Stomach (tissue), 9 donors: Measurements from ENCODE around the gene PHACTR3. TPM values are rescaled to one million over a fixed set of nuclear protein-coding genes. Genes with fewer than 3 reads are reported as not detected.

Experiments used
- DNase-seq, 2 donors: peaks; one replicate each; pipeline versions ENCODE4 v3.0.0 to v3.0.0-alpha.2; 2013 to 2019
- H3K27ac ChIP-seq, 5 donors: fragments of 200-600 bp in 4 of 5; sonication (generic) in 4 of 5; one replicate each; pipeline ENCODE4 v1.5.1; 2013 to 2019; ENCODE audit warnings: mild to moderate bottlenecking in 1 of 5, moderate library complexity in 1 of 5
- H3K27me3 ChIP-seq, 3 donors: fragments of 200-600 bp; sonication (generic); one replicate each; pipeline ENCODE4 v1.5.1; 2017 to 2019; ENCODE audit warnings: mixed run types in 1 of 3
- H3K36me3 ChIP-seq, 4 donors: fragments of 200-600 bp; sonication (generic); 1 replicate in 3 of 4; 2 replicates in 1 of 4; pipeline ENCODE4 v1.5.1; 2016 to 2019
- H3K4me1 ChIP-seq, 4 donors: fragments of 200-600 bp; sonication (generic); one replicate each; pipeline ENCODE4 v1.5.1; 2016 to 2019
- H3K4me3 ChIP-seq, 4 donors: fragments of 200-600 bp; sonication (generic) in 3 of 4; one replicate each; pipeline ENCODE4 v1.5.1; 2016 to 2019; ENCODE audit warnings: mild to moderate bottlenecking in 1 of 4
- H3K9me3 ChIP-seq, 4 donors: fragments of 200-600 bp; sonication (generic); one replicate each; pipeline ENCODE4 v1.5.1; 2016 to 2019
- EP300 ChIP-seq: sonication (generic); formaldehyde crosslinking; IDR thresholded peaks from one replicate; pipeline ENCODE4 v1.6.1; 2017; ENCODE audit warnings: antibody characterized with exemption
- POLR2A ChIP-seq, 4 donors: fragments of 450-650 bp; IDR thresholded peaks; one replicate each; pipeline ENCODE4 v1.6.1; 2016; ENCODE audit warnings: antibody characterized with exemption in 4 of 4, control low read depth in 2 of 4, mild to moderate bottlenecking in 1 of 4, moderate library complexity in 1 of 4
- POLR2AphosphoS5 ChIP-seq, 3 donors: sonication (generic); formaldehyde crosslinking; IDR thresholded peaks; one replicate each; pipeline ENCODE4 v1.6.1; 2016; ENCODE audit warnings: antibody characterized with exemption in 3 of 3
- WGBS, 5 donors: extraction: QIAGEN DNeasy Blood & Tissue Kit in 3 of 5; methylation state at CpG; one replicate each; pipeline versions ENCODE4 v1.1.5 to v1.1.7; 2013 to 2018; 5-methylcytosine and 5-hydroxymethylcytosine counted together
- intact Hi-C: fragments of 100-400 bp; cut with DNase I; formaldehyde crosslinking; loops from one replicate; pipeline ENCODE4 v1.15.1; 2023; ENCODE audit warnings: low total_unique reads
- polyA plus RNA-seq, 3 donors: library from polyadenylated mRNA; stranded (reverse); fragments of 200-250 nt; gene quantifications; one replicate each; pipeline ENCODE4 v1.2.3, GENCODE V29; 2013
- total RNA-seq, 5 donors: library from RNA; depleted of rRNA; stranded (reverse); fragments of >200 nt; gene quantifications; one replicate each; pipeline versions ENCODE4 v1.1.0 to v1.2.3, GENCODE V29; 2014 to 2016
- TF ChIP-seq, protein P1 (sequence below), 7 experiments: fragments of 450-650 bp in 4 of 7; fragments of 200-600 bp in 3 of 7; sonication (generic) in 3 of 7; IDR thresholded peaks; one replicate each; pipeline ENCODE4 v1.5.1; 2016 to 2019; ENCODE audit warnings: antibody characterized with exemption in 7 of 7, control low read depth in 2 of 7, mild to moderate bottlenecking in 1 of 7
- donor health status: healthy with polysubstance abuse.
- donor health status: Bipolar disorder and iron deficiency.
- donor health status: healthy.

The PHACTR3 gene
- total and polyA plus RNA-seq, 8 donors, result 0.55 to 3.7 (median 3.2) TPM; not detected in 3

DNA sequence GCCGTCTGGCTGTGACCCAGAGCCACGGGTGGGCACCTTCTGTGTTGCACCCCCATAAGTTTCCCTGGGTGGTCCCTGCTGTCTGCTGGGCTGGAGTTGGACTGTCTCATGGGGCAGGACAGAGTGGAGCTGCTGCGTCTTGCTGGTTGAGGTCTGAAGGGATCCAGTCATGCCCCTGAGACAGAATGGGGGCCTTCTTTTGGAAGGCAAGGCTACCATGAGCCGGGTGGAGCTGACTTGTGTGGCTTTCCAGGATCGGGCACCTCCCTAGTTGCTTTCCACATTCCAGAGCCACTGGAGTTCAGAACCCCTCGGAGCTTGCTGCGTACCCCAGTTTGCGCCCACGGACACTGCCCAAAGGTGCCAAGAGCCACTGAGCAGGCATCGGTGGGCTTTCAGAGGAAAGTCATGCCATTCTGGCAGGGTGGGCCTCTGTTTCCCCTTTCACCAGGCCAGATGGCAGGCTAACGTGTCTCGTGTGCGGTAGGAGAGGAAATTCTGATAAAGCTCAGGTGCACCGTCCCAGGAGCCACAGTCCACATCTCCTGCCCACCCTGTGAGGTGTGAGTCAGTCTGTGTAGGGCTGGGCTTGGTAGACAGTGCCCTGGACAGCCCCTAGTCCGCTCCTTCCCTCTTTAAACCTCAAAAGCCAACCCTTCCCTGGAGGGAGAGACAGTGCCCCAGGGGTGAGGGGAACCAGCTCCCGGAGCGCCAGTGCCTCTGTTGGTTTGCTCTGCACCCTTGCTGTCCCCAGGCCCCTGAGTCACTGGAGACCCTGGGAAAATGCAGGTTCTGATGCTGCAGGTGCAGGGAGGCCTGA, 203.8 kb downstream of the PHACTR3 start:
- H3K36me3 ChIP-seq, result no peaks in the 10 kb centered on the region
- intact Hi-C loops, result no loop called here
- no peak overlapping the region for H3K4me3 ChIP-seq
- 78 to 94% (median 84%) methylated on average over 5 to 17 of the region's 17 CpGs for WGBS, 5 donors
- TF ChIP-seq EP300 (no peak), POLR2A (IDR thresholded peaks at IDR 0.05) (no peak), POLR2AphosphoS5 (IDR thresholded peaks at IDR 0.05) (no peak)
- TF ChIP-seq, protein P1, sequence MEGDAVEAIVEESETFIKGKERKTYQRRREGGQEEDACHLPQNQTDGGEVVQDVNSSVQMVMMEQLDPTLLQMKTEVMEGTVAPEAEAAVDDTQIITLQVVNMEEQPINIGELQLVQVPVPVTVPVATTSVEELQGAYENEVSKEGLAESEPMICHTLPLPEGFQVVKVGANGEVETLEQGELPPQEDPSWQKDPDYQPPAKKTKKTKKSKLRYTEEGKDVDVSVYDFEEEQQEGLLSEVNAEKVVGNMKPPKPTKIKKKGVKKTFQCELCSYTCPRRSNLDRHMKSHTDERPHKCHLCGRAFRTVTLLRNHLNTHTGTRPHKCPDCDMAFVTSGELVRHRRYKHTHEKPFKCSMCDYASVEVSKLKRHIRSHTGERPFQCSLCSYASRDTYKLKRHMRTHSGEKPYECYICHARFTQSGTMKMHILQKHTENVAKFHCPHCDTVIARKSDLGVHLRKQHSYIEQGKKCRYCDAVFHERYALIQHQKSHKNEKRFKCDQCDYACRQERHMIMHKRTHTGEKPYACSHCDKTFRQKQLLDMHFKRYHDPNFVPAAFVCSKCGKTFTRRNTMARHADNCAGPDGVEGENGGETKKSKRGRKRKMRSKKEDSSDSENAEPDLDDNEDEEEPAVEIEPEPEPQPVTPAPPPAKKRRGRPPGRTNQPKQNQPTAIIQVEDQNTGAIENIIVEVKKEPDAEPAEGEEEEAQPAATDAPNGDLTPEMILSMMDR (IDR thresholded peaks at IDR 0.05), result no peak
- no peaks in the 10 kb centered on the region for H3K4me1 ChIP-seq
- H3K9me3 ChIP-seq, result no peaks in the 10 kb centered on the region
- peak in 1 of 2 donors; percentile 13 for DNase-seq
- H3K27ac ChIP-seq, result no peak overlapping the region
- peaks cover 0 to 4% (median 0%) of the 10 kb centered on the region in 3 donors for H3K27me3 ChIP-seq

DNA sequence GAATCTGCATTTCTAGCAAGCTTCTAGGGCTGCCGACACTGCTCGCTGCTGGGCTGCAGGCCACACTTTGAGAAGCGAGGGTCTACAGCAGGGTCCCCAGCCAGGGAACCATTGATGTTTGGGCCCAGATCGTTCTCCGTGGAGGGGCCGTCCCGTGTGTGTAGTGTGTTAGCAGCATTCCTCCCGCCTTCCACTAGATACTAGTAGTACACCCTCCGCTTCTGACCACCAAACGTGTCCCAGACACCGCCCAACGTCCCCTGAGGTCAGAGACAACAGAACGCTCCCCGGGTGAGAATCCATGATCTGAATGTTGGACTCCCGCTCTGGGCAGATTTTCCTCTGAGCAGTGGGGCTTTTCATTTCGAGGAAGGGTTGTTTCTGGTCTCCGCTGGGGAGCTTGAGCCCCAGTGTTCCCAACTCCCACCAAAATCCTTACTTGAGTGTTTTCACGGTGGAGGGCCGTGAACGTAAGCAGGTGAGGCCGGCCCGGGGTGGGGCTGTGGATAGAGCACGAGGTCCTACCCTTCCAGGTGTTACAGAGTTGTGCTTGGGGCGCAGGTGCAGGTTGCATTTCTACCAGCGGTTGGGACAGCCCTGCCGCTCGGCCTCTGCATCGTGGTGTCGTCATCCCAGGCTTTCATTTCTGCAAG, 204.5 kb downstream of the PHACTR3 start:
- H3K27ac ChIP-seq, result no peak overlapping the region
- H3K4me1 ChIP-seq, result no peaks in the 10 kb centered on the region
- intact Hi-C loops, result no loop called here
- 78 to 85% (median 82%) methylated on average over 23 to 29 of the region's 29 CpGs for WGBS, 5 donors
- peaks cover 0 to 4% (median 0%) of the 10 kb centered on the region in 3 donors for H3K27me3 ChIP-seq
- DNase-seq, result peak in 1 of 2 donors; percentile 21
- no peak for TF ChIP-seq EP300
- no peak for TF ChIP-seq POLR2AphosphoS5 (IDR thresholded peaks at IDR 0.05)
- TF ChIP-seq, protein P1 (IDR thresholded peaks at IDR 0.05), result no peak
- TF ChIP-seq POLR2A (IDR thresholded peaks at IDR 0.05), result no peak
- no peaks in the 10 kb centered on the region for H3K9me3 ChIP-seq
- H3K4me3 ChIP-seq, result no peak overlapping the region
- no peaks in the 10 kb centered on the region for H3K36me3 ChIP-seq

DNA sequence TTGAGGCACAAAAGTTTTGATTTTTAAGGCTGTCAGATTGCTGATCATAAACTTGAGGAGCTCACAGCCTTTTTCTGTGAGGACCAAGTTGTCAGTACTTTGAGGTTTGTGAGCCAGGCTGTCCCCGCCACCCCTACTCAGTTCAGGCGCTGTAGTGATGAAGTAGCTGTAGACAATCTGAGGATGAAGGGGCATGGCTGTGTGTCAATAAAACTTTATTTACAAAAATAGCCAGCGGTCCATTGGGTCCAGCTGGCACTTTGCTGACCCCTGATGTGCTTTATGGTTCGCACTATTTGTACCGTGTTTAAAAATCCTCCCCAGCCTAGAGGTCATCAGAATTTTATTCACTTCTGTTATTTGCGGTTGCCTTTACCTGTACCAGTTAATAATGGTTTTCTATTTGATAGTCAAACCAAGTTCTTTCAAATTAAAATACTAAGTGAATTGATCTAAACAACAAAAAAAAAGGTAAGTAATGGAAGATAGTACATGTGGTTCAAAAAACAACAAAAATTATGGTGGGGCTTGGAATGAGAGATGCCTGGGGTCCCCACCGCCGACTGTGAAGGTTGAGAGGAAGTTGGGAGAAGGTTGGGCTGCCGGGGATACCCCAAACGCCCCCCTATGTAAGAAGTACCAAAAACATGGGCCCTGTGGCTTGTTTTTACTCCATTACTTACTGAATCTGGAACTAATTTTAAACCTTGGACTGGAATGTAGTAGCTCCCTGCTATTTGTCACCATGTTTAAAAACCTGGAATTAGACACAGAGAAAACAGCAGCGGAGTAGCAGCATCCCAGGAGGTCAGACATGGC, 205.5 kb downstream of the PHACTR3 start:
- intact Hi-C loops, result no loop called here
- no peak for DNase-seq
- WGBS, 5 donors, result 73 to 89% (median 80%) methylated on average over 11 of the region's 11 CpGs
- no peak for TF ChIP-seq POLR2AphosphoS5 (IDR thresholded peaks at IDR 0.05)
- TF ChIP-seq, protein P1 (IDR thresholded peaks at IDR 0.05), result no peak
- TF ChIP-seq EP300, result no peak
- Histone ChIP-seq H3K27me3 (peaks cover 0 to under 1% (median 0%) of the 10 kb centered on the region in 3 donors), H3K9me3 (no peaks in the 10 kb centered on the region), H3K36me3 (no peaks in the 10 kb centered on the region), H3K4me3 (no peak overlapping the region), H3K27ac (no peak overlapping the region), H3K4me1 (no peaks in the 10 kb centered on the region)
